Panc1 (cell line): ENCODE data around the gene DDX31.

ENCODE experiments used
- CTCF ChIP-seq: fragments of 450-650 bp; IDR thresholded peaks from 2 replicates; pipeline ENCODE4 v1.5.1; 2017; ENCODE audit warnings: mild to moderate bottlenecking
- POLR2AphosphoS5 ChIP-seq: IDR thresholded peaks from 2 replicates; pipeline ENCODE4 v1.6.1; 2012; ENCODE audit warnings: mild to moderate bottlenecking, low read depth, low read length, moderate library complexity
- SIN3A ChIP-seq: IDR thresholded peaks from 2 replicates; pipeline ENCODE4 v1.6.1; 2012; ENCODE audit warnings: low read depth, mild to moderate bottlenecking, low read length, moderate library complexity, borderline replicate concordance; ENCODE audit not compliant: insufficient read depth
- TF ChIP-seq, protein P1 (sequence below), 2 experiments: IDR thresholded peaks; 2 replicates each; pipeline ENCODE4 v1.6.1; 2011 to 2012; ENCODE audit warnings: low read depth in 2 of 2, control low read depth in 1 of 2, low read length in 1 of 2, mild to moderate bottlenecking in 1 of 2, moderate library complexity in 1 of 2; ENCODE audit not compliant: insufficient read depth in 1 of 2

DNA sequence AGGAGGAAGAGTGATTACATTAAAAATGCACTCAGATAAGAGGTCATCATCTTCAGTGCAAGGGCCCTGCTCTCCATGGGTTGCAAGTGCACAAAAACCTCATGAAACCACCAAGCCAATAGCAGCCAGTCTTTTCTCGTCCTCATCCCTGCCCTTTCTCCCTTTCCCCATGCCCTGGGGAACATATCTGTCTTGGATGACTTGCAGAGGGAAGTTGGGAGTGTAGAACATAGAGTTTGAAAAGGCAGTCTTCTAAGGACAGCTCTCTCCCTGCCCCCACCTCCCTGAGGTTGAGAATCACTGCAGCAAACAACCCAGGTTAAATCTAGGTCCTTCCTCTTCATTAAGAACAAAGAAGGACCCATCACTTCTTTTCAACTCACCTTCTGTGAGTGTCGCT is 22.0 kb downstream of the DDX31 start:
- TF ChIP-seq CTCF (no peak), POLR2AphosphoS5 (no peak), SIN3A (no peak)
- TF ChIP-seq, protein P1, sequence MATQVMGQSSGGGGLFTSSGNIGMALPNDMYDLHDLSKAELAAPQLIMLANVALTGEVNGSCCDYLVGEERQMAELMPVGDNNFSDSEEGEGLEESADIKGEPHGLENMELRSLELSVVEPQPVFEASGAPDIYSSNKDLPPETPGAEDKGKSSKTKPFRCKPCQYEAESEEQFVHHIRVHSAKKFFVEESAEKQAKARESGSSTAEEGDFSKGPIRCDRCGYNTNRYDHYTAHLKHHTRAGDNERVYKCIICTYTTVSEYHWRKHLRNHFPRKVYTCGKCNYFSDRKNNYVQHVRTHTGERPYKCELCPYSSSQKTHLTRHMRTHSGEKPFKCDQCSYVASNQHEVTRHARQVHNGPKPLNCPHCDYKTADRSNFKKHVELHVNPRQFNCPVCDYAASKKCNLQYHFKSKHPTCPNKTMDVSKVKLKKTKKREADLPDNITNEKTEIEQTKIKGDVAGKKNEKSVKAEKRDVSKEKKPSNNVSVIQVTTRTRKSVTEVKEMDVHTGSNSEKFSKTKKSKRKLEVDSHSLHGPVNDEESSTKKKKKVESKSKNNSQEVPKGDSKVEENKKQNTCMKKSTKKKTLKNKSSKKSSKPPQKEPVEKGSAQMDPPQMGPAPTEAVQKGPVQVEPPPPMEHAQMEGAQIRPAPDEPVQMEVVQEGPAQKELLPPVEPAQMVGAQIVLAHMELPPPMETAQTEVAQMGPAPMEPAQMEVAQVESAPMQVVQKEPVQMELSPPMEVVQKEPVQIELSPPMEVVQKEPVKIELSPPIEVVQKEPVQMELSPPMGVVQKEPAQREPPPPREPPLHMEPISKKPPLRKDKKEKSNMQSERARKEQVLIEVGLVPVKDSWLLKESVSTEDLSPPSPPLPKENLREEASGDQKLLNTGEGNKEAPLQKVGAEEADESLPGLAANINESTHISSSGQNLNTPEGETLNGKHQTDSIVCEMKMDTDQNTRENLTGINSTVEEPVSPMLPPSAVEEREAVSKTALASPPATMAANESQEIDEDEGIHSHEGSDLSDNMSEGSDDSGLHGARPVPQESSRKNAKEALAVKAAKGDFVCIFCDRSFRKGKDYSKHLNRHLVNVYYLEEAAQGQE (IDR thresholded peaks at IDR 0.05; ENCODE audit: insufficient read depth in 1 of 2, low read depth in 2 of 2, low read length in 1 of 2): no peak
